HepG2 (cell line): ENCODE measurements around the gene MAN2C1. TPM values are rescaled to one million over a fixed set of nuclear protein-coding genes. Genes with fewer than 3 reads are reported as not detected.

ENCODE experiments used
- ATAC-seq: fragments of 200-7000 bp; cut with Tn5 transposase; 3 replicates; pipeline ENCODE4 v1.9.1; 2020; ENCODE audit warnings: mild to moderate bottlenecking, moderate library complexity
- BruUV-seq: library from RNA; stranded (reverse); fragments of 400-500 nt; replicated peaks from 2 replicates; lab custom pipeline; 2021; lab: Mats Ljungman, UMichigan
- CTCF ChIA-PET: fragments of 300-600 bp; formaldehyde crosslinking; extraction: SDS; loops from one replicate; lab custom pipeline; 2021; ENCODE audit warnings: low total read pairs, inconsistent platforms, low intra/inter-chr PET ratio; lab: Yijun Ruan, JAX
- POLR2A ChIA-PET: fragments of 350-600 bp; sonication (Branson Sonifier 250); formaldehyde crosslinking; loops from one replicate; lab custom pipeline; 2020; ENCODE audit warnings: antibody characterized with exemption, inconsistent platforms; lab: Yijun Ruan, JAX
- DNase-seq: peaks from one replicate; pipeline ENCODE4 v3.0.0-alpha.2; 2015; ENCODE audit warnings: low spot score
- FAIRE-seq: peaks from 3 replicates; lab custom pipeline; 2011; peaks lifted over from hg19 to GRCh38; lab: Jason Lieb, UNC
- H2AFZ ChIP-seq: one replicate; pipeline ENCODE4 v1.6.1; 2011; ENCODE audit warnings: low read length, inconsistent platforms
- H3K27ac ChIP-seq: fragments of 300-600 bp; 3 replicates; pipeline ENCODE4 v1.8.0; 2011; ENCODE audit warnings: mixed run types, mild to moderate bottlenecking, mixed read lengths, low read length, inconsistent platforms; ENCODE audit not compliant: insufficient read depth; ENCODE audit errors: extremely low read length
- H3K27me3 ChIP-seq, 2 experiments: fragments of 200-600 bp in 1 of 2; 2 replicates in 1 of 2; 3 replicates in 1 of 2; pipeline versions ENCODE4 v1.6.0 to v1.8.0; 2011; ENCODE audit warnings: low read length in 2 of 2, mild to moderate bottlenecking in 2 of 2, moderate library complexity in 2 of 2, inconsistent platforms in 1 of 2; ENCODE audit not compliant: insufficient read depth in 2 of 2, control insufficient read depth in 1 of 2
- H3K36me3 ChIP-seq, 2 experiments: fragments of 200-600 bp in 1 of 2; replicated peaks in 1 of 2; 2 replicates in 1 of 2; 3 replicates in 1 of 2; pipeline versions ENCODE4 v1.5.1 to v1.8.0; 2011; ENCODE audit warnings: low read length in 2 of 2, inconsistent platforms in 1 of 2; ENCODE audit not compliant: insufficient read depth in 2 of 2, control insufficient read depth in 1 of 2
- H3K4me1 ChIP-seq: 2 replicates; pipeline ENCODE4 v1.5.1; 2012; ENCODE audit warnings: low read length, inconsistent platforms; ENCODE audit not compliant: insufficient read depth
- H3K4me2 ChIP-seq: 2 replicates; pipeline ENCODE4 v1.6.0; 2011; ENCODE audit warnings: low read depth, low read length, inconsistent platforms
- H3K4me3 ChIP-seq, 3 experiments: fragments of 200-600 bp in 1 of 3; sonication (generic), shearing (Covaris generic) in 1 of 3; replicated peaks in 1 of 3; 2 replicates each; pipeline ENCODE4 v1.5.1; 2011 to 2016; ENCODE audit warnings: low read length in 3 of 3, inconsistent platforms in 2 of 3, low read depth in 2 of 3, mild to moderate bottlenecking in 2 of 3, control low read depth in 1 of 3, mixed read lengths in 1 of 3; ENCODE audit not compliant: insufficient read depth in 1 of 3
- H3K79me2 ChIP-seq: one replicate; pipeline ENCODE4 v1.6.1; 2011; ENCODE audit warnings: low read length, inconsistent platforms; ENCODE audit not compliant: insufficient read depth
- H3K9ac ChIP-seq: 2 replicates; pipeline ENCODE4 v1.6.0; 2011; ENCODE audit warnings: mild to moderate bottlenecking, low read depth, low read length, inconsistent platforms; ENCODE audit not compliant: insufficient read depth
- H3K9me3 ChIP-seq: 2 replicates; pipeline ENCODE4 v1.5.1; 2012; ENCODE audit warnings: mild to moderate bottlenecking, low read length
- H4K20me1 ChIP-seq: 2 replicates; pipeline ENCODE4 v1.6.0; 2011; ENCODE audit warnings: inconsistent platforms, mild to moderate bottlenecking, low read length, moderate library complexity; ENCODE audit not compliant: insufficient read depth
- HOXD1 ChIP-seq: sonication (generic); formaldehyde crosslinking; IDR thresholded peaks from 2 replicates; pipeline ENCODE4 v1.5.0; 2020; ENCODE audit warnings: missing genetic modification reagents
- KDM5A ChIP-seq: fragments of 200-600 bp; sonication (generic); IDR thresholded peaks from 2 replicates; pipeline ENCODE4 v1.7.0; 2018; ENCODE audit warnings: antibody characterized with exemption, mild to moderate bottlenecking, low read length, borderline replicate concordance
- KMT2A ChIP-seq: sonication (generic); formaldehyde crosslinking; IDR thresholded peaks from 2 replicates; pipeline ENCODE4 v1.4.0; 2020; ENCODE audit warnings: missing genetic modification reagents
- MED1 ChIP-seq: sonication (generic); formaldehyde crosslinking; IDR thresholded peaks from 2 replicates; pipeline ENCODE4 v1.4.0; 2020; ENCODE audit warnings: missing genetic modification reagents
- NFATC3 ChIP-seq: sonication (generic); formaldehyde crosslinking; IDR thresholded peaks from 2 replicates; pipeline ENCODE4 v1.5.1; 2020; ENCODE audit warnings: mild to moderate bottlenecking, missing genetic modification reagents
- PTBP1 ChIP-seq: fragments of 200-400 bp; formaldehyde crosslinking; IDR thresholded peaks from 2 replicates; pipeline ENCODE4 v1.6.1; 2018; ENCODE audit warnings: low read length, low read depth; ENCODE audit not compliant: poor library complexity, severe bottlenecking
- ZBED4 ChIP-seq: sonication (generic); formaldehyde crosslinking; IDR thresholded peaks from 2 replicates; pipeline ENCODE4 v1.4.0; 2020; ENCODE audit warnings: missing genetic modification reagents, borderline replicate concordance
- ZBTB40 ChIP-seq, 2 experiments: fragments of 450-650 bp in 1 of 2; sonication (generic) in 1 of 2; formaldehyde crosslinking in 1 of 2; IDR thresholded peaks; 2 replicates each; pipeline versions ENCODE4 v1.6.1 to v1.8.0; 2016 to 2022; ENCODE audit warnings: antibody characterized with exemption in 1 of 2, mild to moderate bottlenecking in 1 of 2, missing genetic modification reagents in 1 of 2
- ZFP62 ChIP-seq: sonication (generic); formaldehyde crosslinking; IDR thresholded peaks from 2 replicates; pipeline ENCODE4 v1.4.0; 2020; ENCODE audit warnings: missing genetic modification reagents
- ZNF234 ChIP-seq: sonication (generic); formaldehyde crosslinking; conservative IDR thresholded peaks from 2 replicates; pipeline ENCODE4 v1.5.1; 2020; ENCODE audit warnings: mild to moderate bottlenecking, missing genetic modification reagents
- ZNF343 ChIP-seq: sonication (generic); formaldehyde crosslinking; IDR thresholded peaks from 2 replicates; pipeline ENCODE4 v1.4.0; 2020; ENCODE audit warnings: mild to moderate bottlenecking, missing genetic modification reagents
- ZNF672 ChIP-seq: sonication (generic); formaldehyde crosslinking; IDR thresholded peaks from 2 replicates; pipeline ENCODE4 v1.8.1; 2022; ENCODE audit warnings: missing genetic modification reagents
- ZNF773 ChIP-seq: sonication (generic); formaldehyde crosslinking; IDR thresholded peaks from 2 replicates; pipeline ENCODE4 v1.4.0; 2020; ENCODE audit warnings: missing genetic modification reagents, borderline replicate concordance
- WGBS: methylation state at CpG from one replicate; pipeline ENCODE4 v1.1.6; 2017; ENCODE audit warnings: low lambda C conversion rate; 5-methylcytosine and 5-hydroxymethylcytosine counted together
- in situ Hi-C: cut with HindIII; loops from 2 replicates; pipeline ENCODE4 v1.10.0; 2017; ENCODE audit warnings: low pct_unique_long_range_greater_than_20kb; ENCODE audit not compliant: extremely low pct_ligation_motif_present
- intact Hi-C: fragments of 100-400 bp; cut with micrococcal nuclease; formaldehyde crosslinking; loops from one replicate; pipeline ENCODE4 v1.10.0; 2022; ENCODE audit not compliant: unreplicated experiment
- polyA plus RNA-seq, 8 experiments: library from polyadenylated mRNA; depleted of rRNA in 3 of 8; stranded (reverse) in 7 of 8; unstranded in 1 of 8; fragments of >200 nt; fragmentation: Illumina TruSeq in 4 of 8; extraction: Trizol in 4 of 8; gene quantifications; 2 replicates each; pipeline versions ENCODE4 v1.2.1 to v1.2.3, GENCODE V29; 2011 to 2016; ENCODE audit warnings: low read depth in 4 of 8, missing spikeins in 1 of 8, mixed read lengths in 1 of 8; ENCODE audit not compliant: insufficient read depth in 1 of 8
- total RNA-seq, 5 experiments: library from RNA; depleted of rRNA; stranded (reverse); fragments of >200 nt; fragmentation: Illumina TruSeq; extraction: Trizol; gene quantifications; 2 replicates each; pipeline ENCODE4 v1.2.3, GENCODE V29; 2016; ENCODE audit warnings: low read depth in 1 of 5

The MAN2C1 gene
- total and polyA plus RNA-seq, 2 of the 13 experiments (the other 11 are each of a cell fraction or from before 2014, with no cell fraction given) = 62.6 to 71.0 TPM

DNA sequence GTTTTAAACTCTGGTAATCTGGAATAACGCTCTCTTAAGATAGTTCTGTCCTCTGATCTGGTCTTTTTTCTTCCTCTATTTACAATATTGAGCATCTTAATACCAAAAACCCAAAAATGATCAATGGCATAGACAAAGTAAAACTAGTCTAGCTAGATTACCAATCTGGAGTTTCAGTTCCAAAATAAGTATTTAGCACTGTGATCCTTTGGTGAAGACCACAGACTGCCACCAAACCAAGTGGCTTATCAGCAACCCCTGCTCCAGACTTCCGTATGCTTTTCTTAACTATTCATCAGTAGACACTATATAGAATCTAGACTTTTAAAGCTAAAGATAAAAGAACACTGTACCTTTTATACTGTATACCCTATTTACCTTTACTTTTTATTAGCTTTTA, 35.5 kb upstream of the MAN2C1 start:
- 100% methylated on average over 2 of the region's 2 CpGs for WGBS
- ATAC-seq (no peak), FAIRE-seq (no peak), DNase-seq (no peak)
- POLR2A ChIA-PET = no interaction called here
- Histone ChIP-seq H3K4me1 (no peaks in the 10 kb centered on the region), H2AFZ (no peak overlapping the region), H3K27me3 (no peaks in the 10 kb centered on the region), H3K9me3 (no peaks in the 10 kb centered on the region), H3K27ac (no peak overlapping the region), H3K36me3 (peaks cover 9 to 70% of the 10 kb centered on the region in 2 experiments), H3K4me2 (no peak overlapping the region), H3K4me3 (no peak overlapping the region), H3K9ac (no peak overlapping the region), H4K20me1 (no peaks in the 10 kb centered on the region), H3K79me2 (no peaks in the 10 kb centered on the region)
- intact Hi-C loops = no loop called here
- CTCF ChIA-PET = no interaction called here
- in situ Hi-C loops = no loop called here
- no TSS peak for BruUV-seq
- TF ChIP-seq ZNF672 (CRISPR knock-in tag) = no peak
- no peak for TF ChIP-seq ZNF234 (CRISPR knock-in tag)
- TF ChIP-seq ZNF773 (CRISPR knock-in tag) = no peak
- no peak for TF ChIP-seq ZBED4 (CRISPR knock-in tag)
- TF ChIP-seq ZBTB40 (IDR thresholded peaks at IDR 0.05) = no peak
- no peak for TF ChIP-seq ZBTB40 (CRISPR knock-in tag; IDR thresholded peaks at IDR 0.05)
- TF ChIP-seq ZFP62 (CRISPR knock-in tag) = no peak
- TF ChIP-seq MED1 (CRISPR knock-in tag) = no peak
- no peak for TF ChIP-seq PTBP1
- no peak for TF ChIP-seq KMT2A (CRISPR knock-in tag)
- no peak for TF ChIP-seq ZNF343 (CRISPR knock-in tag)
- TF ChIP-seq KDM5A = no peak
- TF ChIP-seq HOXD1 (CRISPR knock-in tag) = no peak
- TF ChIP-seq NFATC3 (CRISPR knock-in tag) = no peak
